Esophagus muscularis mucosa (tissue), 4 donors: ENCODE data around the gene NR1H2.
A peak's percentile ranks its signal among the peaks of the same experiment; 100 is the strongest.

ENCODE experiments used
- CTCF ChIP-seq, 3 experiments: fragments of 200-600 bp in 2 of 3; fragments of 450-650 bp in 1 of 3; sonication (generic) in 2 of 3; IDR thresholded peaks; one replicate each; pipeline ENCODE4 v1.5.1; 2017 to 2019; ENCODE audit warnings: antibody characterized with exemption in 3 of 3, mild to moderate bottlenecking in 2 of 3, moderate library complexity in 1 of 3
- EP300 ChIP-seq: sonication (generic); formaldehyde crosslinking; IDR thresholded peaks from one replicate; pipeline ENCODE4 v1.6.1; 2017; ENCODE audit warnings: antibody characterized with exemption
- POLR2A ChIP-seq: fragments of 450-650 bp; IDR thresholded peaks from one replicate; pipeline ENCODE4 v1.6.1; 2017; ENCODE audit warnings: antibody characterized with exemption, moderate library complexity, mild to moderate bottlenecking, low read depth
- POLR2AphosphoS5 ChIP-seq, 2 donors: sonication (generic); formaldehyde crosslinking; IDR thresholded peaks; one replicate each; pipeline ENCODE4 v1.6.1; 2017; ENCODE audit warnings: antibody characterized with exemption in 2 of 2

GRCh38 chr19:50376166-50377050 lies at the start of gene NR1H2:
- TF ChIP-seq POLR2AphosphoS5 (IDR thresholded peaks at IDR 0.05) (peak; percentile 97 to 99), POLR2A (no peak), CTCF (IDR thresholded peaks at IDR 0.05) (peak in 1 of 3 experiments; percentile 29), EP300 (no peak)
